ENCODE measurements around the gene GAGE12J. TPM values are rescaled to one million over a fixed set of nuclear protein-coding genes. Genes with fewer than 3 reads are reported as not detected.
"Not testable (repeated sequence)": the region's sequence is repeated elsewhere in the genome, so short reads cannot be mapped to it uniquely, and the experiment has no call there.

Gene GAGE12J
- total RNA-seq, 1 donor from 2014 or later, result not detected

DNA sequence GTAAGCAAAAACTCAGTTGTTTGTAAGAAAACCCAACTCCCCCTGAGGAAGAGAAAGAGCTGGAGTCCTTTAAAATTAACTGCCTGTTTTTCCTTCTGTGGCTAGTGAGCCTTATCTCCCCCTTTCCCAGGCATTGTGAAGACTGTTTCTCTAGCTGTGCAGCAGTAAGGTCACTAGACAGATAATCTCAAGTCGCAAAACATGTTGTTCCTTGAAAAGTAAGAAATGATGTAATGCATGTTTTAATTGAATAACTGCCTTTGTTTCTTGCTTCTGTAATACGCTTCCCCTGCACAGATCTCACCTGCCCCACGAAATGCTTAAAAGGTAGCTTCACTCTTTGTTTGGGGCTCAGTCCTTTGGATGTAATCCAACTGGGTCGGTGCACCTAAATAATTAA lies 5.8 kb upstream of the GAGE12J start:
- H3K9me3 ChIP-seq (replicated peaks), result no peaks in the 10 kb centered on the region
- TF ChIP-seq, protein P1, sequence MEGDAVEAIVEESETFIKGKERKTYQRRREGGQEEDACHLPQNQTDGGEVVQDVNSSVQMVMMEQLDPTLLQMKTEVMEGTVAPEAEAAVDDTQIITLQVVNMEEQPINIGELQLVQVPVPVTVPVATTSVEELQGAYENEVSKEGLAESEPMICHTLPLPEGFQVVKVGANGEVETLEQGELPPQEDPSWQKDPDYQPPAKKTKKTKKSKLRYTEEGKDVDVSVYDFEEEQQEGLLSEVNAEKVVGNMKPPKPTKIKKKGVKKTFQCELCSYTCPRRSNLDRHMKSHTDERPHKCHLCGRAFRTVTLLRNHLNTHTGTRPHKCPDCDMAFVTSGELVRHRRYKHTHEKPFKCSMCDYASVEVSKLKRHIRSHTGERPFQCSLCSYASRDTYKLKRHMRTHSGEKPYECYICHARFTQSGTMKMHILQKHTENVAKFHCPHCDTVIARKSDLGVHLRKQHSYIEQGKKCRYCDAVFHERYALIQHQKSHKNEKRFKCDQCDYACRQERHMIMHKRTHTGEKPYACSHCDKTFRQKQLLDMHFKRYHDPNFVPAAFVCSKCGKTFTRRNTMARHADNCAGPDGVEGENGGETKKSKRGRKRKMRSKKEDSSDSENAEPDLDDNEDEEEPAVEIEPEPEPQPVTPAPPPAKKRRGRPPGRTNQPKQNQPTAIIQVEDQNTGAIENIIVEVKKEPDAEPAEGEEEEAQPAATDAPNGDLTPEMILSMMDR (IDR thresholded peaks at IDR 0.05; ENCODE audit: borderline replicate concordance), result no peak
- intact Hi-C loops (cut with micrococcal nuclease), result no loop called here
- DNase-seq, result no peak
- H3K4me1 ChIP-seq, result no peaks in the 10 kb centered on the region
- H3K27me3 ChIP-seq (ENCODE audit: low read depth), result no peaks in the 10 kb centered on the region
- H3K27ac ChIP-seq (replicated peaks), result no peak overlapping the region
- H3K4me3 ChIP-seq, result no peak overlapping the region
- no peaks in the 10 kb centered on the region for H3K36me3 ChIP-seq

DNA sequence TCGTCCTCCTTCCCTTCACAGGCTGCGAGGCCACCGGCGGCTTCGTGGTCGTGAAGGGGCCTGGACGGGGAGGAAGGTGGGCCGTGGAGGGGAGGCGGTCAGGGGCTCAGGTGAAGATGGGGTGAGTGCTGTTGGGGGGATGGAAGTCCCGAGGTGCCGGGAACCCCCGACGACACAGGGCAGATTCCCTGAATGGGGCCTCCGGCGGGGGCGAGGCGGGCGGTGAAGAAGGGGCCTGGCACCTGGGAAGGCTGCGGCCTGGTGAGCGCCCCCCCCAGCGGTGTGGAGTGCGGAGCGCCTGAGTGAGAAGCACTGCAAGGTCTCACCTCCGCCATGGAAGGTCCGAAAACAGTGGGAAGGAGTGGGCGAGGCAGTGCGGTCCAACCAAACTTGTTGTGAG lies 429 bp downstream of the GAGE12J start:
- H3K4me3 ChIP-seq; H3K27me3 ChIP-seq (ENCODE audit: low read depth); H3K36me3 ChIP-seq; H3K4me1 ChIP-seq; DNase-seq; H3K27ac ChIP-seq (replicated peaks); intact Hi-C loops (cut with micrococcal nuclease); H3K9me3 ChIP-seq (replicated peaks): not testable (repeated sequence)

DNA sequence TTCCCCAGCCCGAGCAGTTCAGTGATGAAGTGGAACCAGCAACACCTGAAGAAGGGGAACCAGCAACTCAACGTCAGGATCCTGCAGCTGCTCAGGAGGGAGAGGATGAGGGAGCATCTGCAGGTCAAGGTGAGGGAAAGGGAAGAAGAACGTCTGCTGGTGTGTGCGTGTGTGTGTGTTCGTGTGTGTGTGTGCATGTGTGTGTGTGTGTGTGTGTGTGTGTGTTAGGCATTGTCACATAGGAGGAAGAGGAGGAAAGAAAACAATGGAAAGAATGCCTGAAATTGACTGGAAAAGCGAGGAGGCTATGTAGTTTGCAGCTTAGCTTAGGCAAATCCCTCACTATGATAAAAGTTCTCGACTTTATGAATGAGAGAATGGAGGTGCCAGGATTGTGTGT lies 1.9 kb downstream of the GAGE12J start:
- H3K9me3 ChIP-seq (replicated peaks); H3K36me3 ChIP-seq; DNase-seq; H3K4me3 ChIP-seq; H3K4me1 ChIP-seq; H3K27me3 ChIP-seq (ENCODE audit: low read depth); H3K27ac ChIP-seq (replicated peaks); intact Hi-C loops (cut with micrococcal nuclease): not testable (repeated sequence)

DNA sequence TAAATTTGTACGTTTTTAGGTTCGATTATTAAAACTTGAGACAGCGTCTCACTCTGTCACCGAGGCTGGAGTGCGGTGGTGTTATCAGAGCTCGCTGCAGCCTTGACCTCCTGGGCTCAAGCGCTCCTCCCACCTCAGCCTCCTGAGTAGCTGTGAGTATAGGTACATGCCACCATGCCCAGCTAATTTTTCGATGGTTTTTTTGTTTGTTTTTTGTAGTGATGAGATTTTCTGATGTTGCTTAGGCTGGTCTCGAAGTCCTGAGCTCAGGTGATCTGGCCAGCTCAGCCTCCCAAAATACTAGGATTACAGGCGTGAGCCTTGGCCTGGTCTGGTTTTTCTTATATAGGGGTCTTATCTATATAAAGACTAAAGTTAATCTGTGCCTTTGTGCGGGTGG lies 8.6 kb downstream of the GAGE12J start:
- H3K4me1 ChIP-seq; H3K36me3 ChIP-seq; H3K9me3 ChIP-seq (replicated peaks); DNase-seq; intact Hi-C loops (cut with micrococcal nuclease); H3K27ac ChIP-seq (replicated peaks); H3K27me3 ChIP-seq (ENCODE audit: low read depth); H3K4me3 ChIP-seq: not testable (repeated sequence)

DNA sequence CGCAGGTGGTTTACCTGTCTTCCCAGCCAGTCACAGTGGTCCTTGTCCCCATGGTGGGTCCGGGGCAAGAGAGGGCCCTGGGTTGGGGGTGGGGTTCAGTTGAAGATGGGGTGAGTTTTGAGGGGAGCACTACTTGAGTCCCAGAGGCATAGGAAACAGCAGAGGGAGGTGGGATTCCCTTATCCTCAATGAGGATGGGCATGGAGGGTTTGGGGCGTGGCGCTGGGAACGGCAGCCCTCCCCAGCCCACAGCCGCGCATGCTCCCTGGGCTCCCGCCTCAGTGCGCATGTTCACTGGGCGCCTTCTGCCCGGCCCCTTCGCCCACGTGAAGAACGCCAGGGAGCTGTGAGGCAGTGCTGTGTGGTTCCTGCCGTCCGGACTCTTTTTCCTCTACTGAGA lies 9.4 kb downstream of the GAGE12J start, which contains the start of gene GAGE13:
TSS of gene GAGE13 (plus strand) at position 301 of the 400 bp plus-strand sequence. CDS start 1,156 bp downstream, outside the sequence.
- intact Hi-C loops (cut with micrococcal nuclease); H3K27ac ChIP-seq (replicated peaks); H3K9me3 ChIP-seq (replicated peaks); H3K36me3 ChIP-seq; H3K4me3 ChIP-seq; DNase-seq; H3K4me1 ChIP-seq; H3K27me3 ChIP-seq (ENCODE audit: low read depth): not testable (repeated sequence)

GRCh38 chrX:49331841-49332240 lies 10.0 kb downstream of the GAGE12J start:
- H3K27ac ChIP-seq (replicated peaks); H3K36me3 ChIP-seq; H3K9me3 ChIP-seq (replicated peaks); H3K4me1 ChIP-seq; intact Hi-C loops (cut with micrococcal nuclease); H3K27me3 ChIP-seq (ENCODE audit: low read depth); H3K4me3 ChIP-seq: not testable (repeated sequence)
- DNase-seq, result peak; percentile 18

DNA sequence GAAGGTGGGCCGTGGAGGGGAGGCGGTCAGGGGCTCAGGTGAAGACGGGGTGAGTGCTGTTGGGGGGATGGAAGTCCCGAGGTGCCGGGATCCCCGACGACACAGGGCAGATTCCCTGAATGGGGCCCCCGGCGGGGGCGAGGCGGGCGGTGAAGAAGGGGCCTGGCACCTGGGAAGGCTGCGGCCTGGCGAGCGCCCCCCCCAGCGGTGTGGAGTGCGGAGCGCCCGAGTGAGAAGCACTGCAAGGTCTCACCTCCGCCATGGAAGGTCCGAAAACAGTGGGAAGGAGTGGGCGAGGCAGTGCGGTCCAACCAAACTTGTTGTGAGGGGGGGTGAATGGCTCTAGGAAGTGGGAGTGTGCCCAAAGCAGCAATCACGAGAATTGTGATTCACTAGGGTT lies 19.6 kb downstream of the GAGE12J start:
- intact Hi-C loops (cut with micrococcal nuclease); DNase-seq; H3K4me3 ChIP-seq; H3K9me3 ChIP-seq (replicated peaks); H3K27me3 ChIP-seq (ENCODE audit: low read depth); H3K27ac ChIP-seq (replicated peaks); H3K36me3 ChIP-seq; H3K4me1 ChIP-seq: not testable (repeated sequence)

- H3K27me3 ChIP-seq (ENCODE audit: low read depth); intact Hi-C loops (cut with micrococcal nuclease); H3K36me3 ChIP-seq; H3K4me3 ChIP-seq; H3K4me1 ChIP-seq; H3K9me3 ChIP-seq (replicated peaks); DNase-seq; H3K27ac ChIP-seq (replicated peaks): not testable (repeated sequence)
These were observed 22.8 kb downstream of the GAGE12J start for GRCh38 chrX:49344496-49345175.

- intact Hi-C loops (cut with micrococcal nuclease); H3K4me1 ChIP-seq; DNase-seq; H3K4me3 ChIP-seq; H3K9me3 ChIP-seq (replicated peaks); H3K27ac ChIP-seq (replicated peaks); H3K27me3 ChIP-seq (ENCODE audit: low read depth); H3K36me3 ChIP-seq: not testable (repeated sequence)
These were observed 23.6 kb downstream of the GAGE12J start for GRCh38 chrX:49345402-49345801.

- H3K4me1 ChIP-seq; H3K27me3 ChIP-seq (ENCODE audit: low read depth); H3K4me3 ChIP-seq; H3K9me3 ChIP-seq (replicated peaks); H3K36me3 ChIP-seq; H3K27ac ChIP-seq (replicated peaks); intact Hi-C loops (cut with micrococcal nuclease); DNase-seq: not testable (repeated sequence)
These were observed 24.3 kb downstream of the GAGE12J start for GRCh38 chrX:49346150-49346549.

Other genes with a start within 250 kb of the GAGE12J start
- gene PRAF2, start 248.0 kb upstream of the GAGE12J start, total RNA-seq, result 8.7 TPM
- 80.4 TPM for gene WDR45, start 242.2 kb upstream of the GAGE12J start, total RNA-seq
- gene GPKOW, start 198.3 kb upstream of the GAGE12J start, total RNA-seq, result 18.1 TPM
- gene MAGIX, start 159.3 kb upstream of the GAGE12J start, total RNA-seq, result 2.4 TPM
- 42.1 TPM for gene PLP2, start 150.1 kb upstream of the GAGE12J start, total RNA-seq
- 9.7 TPM for gene PRICKLE3, start 135.7 kb upstream of the GAGE12J start, total RNA-seq
- 1.6 TPM for gene SYP, start 121.8 kb upstream of the GAGE12J start, total RNA-seq
- gene CACNA1F, start 88.7 kb upstream of the GAGE12J start, total RNA-seq, result 0.08 TPM
- 10.6 TPM for gene CCDC22, start 86.6 kb upstream of the GAGE12J start, total RNA-seq
- gene FOXP3, start 57.3 kb upstream of the GAGE12J start, total RNA-seq, result not detected
- gene PPP1R3F, start 52.2 kb upstream of the GAGE12J start, total RNA-seq, result 25.3 TPM
- gene GAGE10, start 18.4 kb upstream of the GAGE12J start, total RNA-seq, result not detected
- gene GAGE13, start 9.5 kb downstream of the GAGE12J start, total RNA-seq, result not detected
- not detected for gene GAGE12C, start 210.1 kb downstream of the GAGE12J start, total RNA-seq
- not detected for gene GAGE12D, start 219.7 kb downstream of the GAGE12J start, total RNA-seq
- gene GAGE12E, start 229.3 kb downstream of the GAGE12J start, total RNA-seq, result not detected
- not detected for gene GAGE12F, start 238.8 kb downstream of the GAGE12J start, total RNA-seq
- gene GAGE12G, start 248.4 kb downstream of the GAGE12J start, total RNA-seq, result not detected

Measured in left ventricle myocardium inferior (tissue), 1 donor.